SU-DHL-6 (cell line): ENCODE data around the gene DOCK10.

Experiments
- CTCF ChIP-seq: fragments of 200-600 bp; sonication (generic); IDR thresholded peaks from one replicate; pipeline ENCODE4 v1.5.1; 2017; ENCODE audit warnings: antibody characterized with exemption, mild to moderate bottlenecking, low read length, moderate library complexity; ENCODE audit not compliant: insufficient read depth, poor library complexity, severe bottlenecking
- EZH2phosphoT487 ChIP-seq: fragments of 200-600 bp; sonication (generic), shearing (Covaris generic); conservative IDR thresholded peaks from 2 replicates; pipeline ENCODE4 v1.6.1; 2018; ENCODE audit warnings: mild to moderate bottlenecking, antibody characterized with exemption, low read length, moderate library complexity, mixed read lengths

DNA sequence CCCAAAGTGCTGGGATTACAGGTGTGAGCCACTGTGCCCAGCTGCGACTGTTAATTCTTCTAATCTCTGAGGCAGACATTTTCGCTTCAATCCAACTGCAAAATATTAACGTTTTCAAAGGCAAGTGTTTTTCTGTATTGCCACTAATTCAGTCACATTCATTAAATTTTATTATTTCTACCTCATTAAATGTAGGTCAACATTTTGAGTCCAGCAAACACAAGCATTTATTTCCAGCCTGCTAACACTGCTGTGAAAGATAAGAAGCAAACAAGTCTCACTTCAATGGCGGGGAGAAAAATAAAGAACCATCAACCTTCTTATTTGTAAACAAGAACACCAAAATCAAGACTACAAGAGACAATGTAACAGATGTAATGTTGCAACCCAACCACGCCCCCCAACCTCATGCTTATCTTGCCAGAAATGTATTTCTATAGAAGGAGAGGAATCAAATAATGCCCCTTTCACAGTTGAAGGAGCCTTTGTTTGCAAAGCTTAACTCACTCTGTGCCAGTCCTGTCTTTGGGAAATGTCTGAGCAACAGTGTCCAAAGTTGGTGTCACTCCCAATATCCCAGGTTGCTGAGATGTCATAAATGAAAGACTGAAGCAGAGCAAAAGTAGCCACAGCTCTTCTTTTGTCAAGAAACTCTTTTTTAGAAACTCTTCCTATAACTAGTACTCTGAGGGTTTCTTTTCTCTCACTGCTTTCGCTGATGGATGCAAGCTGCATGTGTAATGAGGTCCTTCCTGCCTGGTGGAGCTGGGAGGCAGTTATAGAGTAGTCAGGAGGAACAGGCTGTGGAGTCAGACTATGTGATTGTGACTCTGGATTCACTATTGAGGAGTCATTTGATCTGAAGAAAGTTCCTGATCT lies 8.6 kb downstream of the DOCK10 start:
- TF ChIP-seq CTCF = no peak
- TF ChIP-seq EZH2phosphoT487 = no peak
